ENCODE measurements around the gene ZNF628.

GRCh38 chr19:55483706-55484592, 7.5 kb downstream of the ZNF628 start:
- no peak for TF ChIP-seq CTCF (IDR thresholded peaks at IDR 0.05; ENCODE audit: low read depth, low read length)
- TF ChIP-seq EZH2phosphoT487 (IDR thresholded peaks at IDR 0.05; ENCODE audit: low read depth), result no peak

Measured in OCI-LY3 (cell line).